Ovary (tissue), 9 donors: ENCODE data around the gene GPSM3. TPM values are rescaled to one million over a fixed set of nuclear protein-coding genes. Genes with fewer than 3 reads are reported as not detected.
"Not testable (repeated sequence)": the region's sequence is repeated elsewhere in the genome, so short reads cannot be mapped to it uniquely, and the experiment has no call there.

ENCODE experiments used
- DNase-seq, 5 donors: peaks; one replicate each; pipeline ENCODE4 v3.0.0-alpha.2; 2019 to 2020
- H3K27ac ChIP-seq, 2 donors: fragments of 200-600 bp; one replicate each; pipeline versions ENCODE4 v1.5.1 to v1.8.0; 2019 to 2022
- H3K27me3 ChIP-seq: fragments of 200-600 bp; one replicate; pipeline ENCODE4 v1.8.0; 2022
- H3K36me3 ChIP-seq: fragments of 200-600 bp; sonication (generic); one replicate; pipeline ENCODE4 v1.5.1; 2019
- H3K4me1 ChIP-seq: one replicate; pipeline ENCODE4 v1.8.1; 2013; ENCODE audit warnings: mild to moderate bottlenecking, moderate library complexity; ENCODE audit not compliant: insufficient read depth
- H3K4me3 ChIP-seq: fragments of 200-600 bp; sonication (generic); one replicate; pipeline ENCODE4 v1.5.1; 2017
- H3K9me3 ChIP-seq, 2 donors: fragments of 200-600 bp in 1 of 2; sonication (generic) in 1 of 2; one replicate each; pipeline versions ENCODE4 v1.5.1 to v1.8.1; 2013 to 2019; ENCODE audit warnings: mild to moderate bottlenecking in 1 of 2, moderate library complexity in 1 of 2
- EP300 ChIP-seq: sonication (generic); formaldehyde crosslinking; IDR thresholded peaks from one replicate; pipeline ENCODE4 v1.6.1; 2017; ENCODE audit warnings: antibody characterized with exemption
- POLR2A ChIP-seq: fragments of 450-650 bp; IDR thresholded peaks from one replicate; pipeline ENCODE4 v1.6.1; 2017; ENCODE audit warnings: antibody characterized with exemption, mild to moderate bottlenecking, moderate library complexity
- WGBS, 3 donors: extraction: QIAGEN DNeasy Blood & Tissue Kit in 1 of 3; methylation state at CpG; one replicate each; pipeline versions ENCODE4 v1.1.5 to v1.1.7; 2013 to 2017; 5-methylcytosine and 5-hydroxymethylcytosine counted together
- intact Hi-C, 4 donors: fragments of 100-400 bp; cut with DNase I; formaldehyde crosslinking; loops; one replicate each; pipeline versions ENCODE4 v1.11.0 to v1.15.1; 2022 to 2023
- polyA plus RNA-seq, 2 donors: library from polyadenylated mRNA; stranded (reverse); fragments of 200-250 nt in 1 of 2; fragments of 350-450 nt in 1 of 2; fragmentation: Illumina TruSeq in 1 of 2; extraction: RNeasy Lipid Tissue Mini Kit (QIAGEN cat#74804) in 1 of 2; gene quantifications; one replicate each; pipeline ENCODE4 v1.2.3, GENCODE V29; 2013 to 2014
- total RNA-seq, 7 donors: library from RNA; depleted of rRNA in 2 of 7; stranded (reverse); fragments of >200 nt in 2 of 7; fragmentation: NEBNext Ultra II Directional in 3 of 7; extraction: Animal tissue kit (Norgen Biotek cat#: 25700) in 3 of 7; gene quantifications; one replicate each; pipeline versions ENCODE4 v1.1.0 to v1.2.4, GENCODE V29; 2016 to 2023
- TF ChIP-seq, protein P1 (sequence below), 3 donors: fragments of 450-650 bp in 2 of 3; fragments of 200-600 bp in 1 of 3; IDR thresholded peaks; one replicate each; pipeline versions ENCODE4 v1.5.1 to v1.8.0; 2016 to 2022; ENCODE audit warnings: antibody characterized with exemption in 3 of 3, mild to moderate bottlenecking in 1 of 3
- donor health status: DM: no; HTN: no; CAD: no; lungs with moderate emphysema.
- donor health status: DM: no; HTN: no; CAD: no.
- donor health status: Bipolar disorder and iron deficiency.
- donor health status: DM: yes; HTN: yes; CAD: no.
- donor health status: DM: no; HTN: no; CAD: no.
- donor health status: DM: yes; HTN: yes; CAD: no.

The GPSM3 gene
- total and polyA plus RNA-seq, 9 donors, result 3.1 to 8.7 (median 5.2) TPM

DNA sequence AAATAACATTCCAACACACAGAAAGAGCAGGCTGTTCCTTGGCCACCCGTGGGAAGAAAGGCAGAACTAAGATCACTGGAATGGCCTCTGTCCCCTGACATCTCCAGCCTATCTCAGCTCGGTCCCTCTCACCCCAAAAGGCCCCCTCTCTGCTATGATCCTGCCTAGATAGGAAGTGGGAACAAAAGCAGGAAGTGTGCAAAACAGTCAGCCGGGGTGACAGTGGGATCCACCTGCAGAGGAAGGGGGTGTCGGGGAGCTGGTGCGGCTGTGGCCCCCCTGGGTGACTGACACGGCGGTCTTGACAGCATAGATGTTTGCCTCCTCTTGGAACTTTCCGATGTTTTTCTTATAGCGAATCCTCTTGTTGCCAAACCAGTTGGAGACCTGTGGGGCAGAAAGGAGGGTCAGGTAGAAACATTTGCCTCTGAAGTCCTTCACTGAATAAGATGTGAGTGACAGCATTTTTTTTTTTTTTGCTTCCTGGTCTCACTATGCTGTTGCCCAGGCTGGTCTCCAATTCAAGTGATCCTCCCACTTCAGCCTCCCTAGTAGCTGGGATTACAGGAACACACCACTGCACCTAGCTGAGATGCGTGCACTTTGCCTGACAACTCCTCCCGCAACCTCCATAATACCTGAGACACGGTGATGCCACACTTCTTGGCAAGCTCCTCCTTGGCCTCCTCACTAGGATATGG, 5.3 kb downstream of the GPSM3 start:
- 68 to 75% (median 70%) methylated on average over 12 of the region's 12 CpGs for whole genome bisulfite sequencing, 3 donors
- peaks cover 5% of the 10 kb centered on the region for H3K4me1 ChIP-seq

DNA sequence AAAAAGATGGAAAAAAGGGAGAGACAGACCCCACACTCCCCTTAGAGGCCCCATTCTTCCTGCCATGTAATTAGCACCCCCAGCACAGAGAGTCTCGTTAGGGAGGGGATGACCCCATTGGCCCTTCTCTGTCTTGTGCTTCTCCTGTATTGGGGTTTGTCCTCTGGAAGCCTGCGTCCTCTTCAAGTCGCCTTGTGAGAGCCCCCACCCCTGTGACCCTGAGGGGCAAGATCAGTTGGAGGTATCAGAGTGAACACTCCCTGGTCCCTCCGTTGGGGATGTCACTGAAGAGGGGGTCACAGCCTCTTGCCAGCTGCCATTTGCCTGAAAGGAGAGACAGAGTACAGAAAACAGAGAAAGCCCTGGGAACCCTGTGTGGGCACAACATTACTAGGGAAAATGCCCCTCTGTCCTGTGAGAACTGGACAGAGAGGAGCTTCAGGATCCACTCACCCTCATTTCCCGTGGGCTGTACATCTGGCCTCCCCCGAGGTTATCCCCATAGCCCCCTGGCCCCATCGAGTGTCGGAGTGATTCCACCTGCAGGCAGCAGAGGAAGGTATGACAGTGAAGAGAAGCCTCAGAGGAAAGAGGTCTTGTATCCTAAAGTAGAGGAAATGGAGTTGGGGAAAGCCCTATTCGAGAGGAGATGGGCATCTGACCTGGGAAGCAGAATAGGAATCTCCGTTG, 6.1 kb downstream of the GPSM3 start:
- not testable (repeated sequence) for H3K4me1 ChIP-seq, H3K4me3 ChIP-seq, H3K27me3 ChIP-seq, H3K9me3 ChIP-seq, H3K36me3 ChIP-seq
- peak in 2 of 5 donors; percentile 24 to 32 for DNase-seq
- peak overlapping the region; percentile 63 to 85 for H3K27ac ChIP-seq
- intact Hi-C loops, result loop anchor here in 1 of 4 donors (10.0 kb wide), 1 partner anchor 461 kb away; the partner anchor contains the start of genes DDAH2, LY6G6C and MPIG6B
- WGBS, 3 donors, result 35 to 42% (median 39%) methylated on average over 10 of the region's 10 CpGs

More for the DNA sequence above, 5.3 kb downstream of the GPSM3 start:
- DNase-seq, result peak in 1 of 5 donors; percentile 35
- Histone ChIP-seq H3K4me3 (no peak overlapping the region), H3K27ac (peak overlapping the region; percentile 63 to 85), H3K36me3 (no peaks in the 10 kb centered on the region), H3K27me3 (no peaks in the 10 kb centered on the region), H3K9me3 (no peaks in the 10 kb centered on the region)
- TF ChIP-seq EP300, result no peak
- no peak for TF ChIP-seq POLR2A
- TF ChIP-seq, protein P1, sequence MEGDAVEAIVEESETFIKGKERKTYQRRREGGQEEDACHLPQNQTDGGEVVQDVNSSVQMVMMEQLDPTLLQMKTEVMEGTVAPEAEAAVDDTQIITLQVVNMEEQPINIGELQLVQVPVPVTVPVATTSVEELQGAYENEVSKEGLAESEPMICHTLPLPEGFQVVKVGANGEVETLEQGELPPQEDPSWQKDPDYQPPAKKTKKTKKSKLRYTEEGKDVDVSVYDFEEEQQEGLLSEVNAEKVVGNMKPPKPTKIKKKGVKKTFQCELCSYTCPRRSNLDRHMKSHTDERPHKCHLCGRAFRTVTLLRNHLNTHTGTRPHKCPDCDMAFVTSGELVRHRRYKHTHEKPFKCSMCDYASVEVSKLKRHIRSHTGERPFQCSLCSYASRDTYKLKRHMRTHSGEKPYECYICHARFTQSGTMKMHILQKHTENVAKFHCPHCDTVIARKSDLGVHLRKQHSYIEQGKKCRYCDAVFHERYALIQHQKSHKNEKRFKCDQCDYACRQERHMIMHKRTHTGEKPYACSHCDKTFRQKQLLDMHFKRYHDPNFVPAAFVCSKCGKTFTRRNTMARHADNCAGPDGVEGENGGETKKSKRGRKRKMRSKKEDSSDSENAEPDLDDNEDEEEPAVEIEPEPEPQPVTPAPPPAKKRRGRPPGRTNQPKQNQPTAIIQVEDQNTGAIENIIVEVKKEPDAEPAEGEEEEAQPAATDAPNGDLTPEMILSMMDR (IDR thresholded peaks at IDR 0.05), result no peak
- intact Hi-C loops, result loop anchor here in 1 of 4 donors (10.0 kb wide), 1 partner anchor 462 kb away; the partner anchor contains the start of genes DDAH2, LY6G6C and MPIG6B

DNA sequence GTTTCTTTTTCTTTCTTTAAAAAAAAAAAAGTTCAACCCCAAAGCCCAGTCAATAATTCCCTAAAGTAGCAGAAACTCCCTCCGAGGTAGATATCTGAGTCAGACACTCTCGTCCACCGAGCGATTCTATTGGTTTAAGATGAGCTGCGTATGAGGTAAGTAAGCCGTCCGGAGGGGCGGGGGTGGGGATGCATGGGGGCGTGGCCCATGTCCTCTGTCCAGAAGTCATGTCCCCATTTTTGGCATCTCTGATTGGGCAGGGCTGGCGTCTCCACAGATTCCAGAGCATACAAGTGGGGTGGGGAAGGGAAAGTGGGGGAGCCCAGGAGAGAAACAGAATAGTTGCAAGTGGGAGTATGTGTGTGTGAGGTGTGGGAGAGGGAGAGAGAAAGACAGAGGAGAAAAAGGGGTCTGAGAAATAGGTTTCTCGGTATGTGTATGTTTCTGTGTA, 6.7 kb downstream of the GPSM3 start:
- intact Hi-C loops, result loop anchor here in 1 of 4 donors (10.0 kb wide), 1 partner anchor 461 kb away; the partner anchor contains the start of genes DDAH2, LY6G6C and MPIG6B
- H3K4me3 ChIP-seq, H3K4me1 ChIP-seq, H3K9me3 ChIP-seq, H3K27me3 ChIP-seq, H3K36me3 ChIP-seq: not testable (repeated sequence)
- peak overlapping the region; percentile 63 to 85 for H3K27ac ChIP-seq
- WGBS, 3 donors, result 5 to 7% (median 6%) methylated on average over 11 of the region's 11 CpGs
- peak; percentile 81 to 91 (median 85) for DNase-seq

DNA sequence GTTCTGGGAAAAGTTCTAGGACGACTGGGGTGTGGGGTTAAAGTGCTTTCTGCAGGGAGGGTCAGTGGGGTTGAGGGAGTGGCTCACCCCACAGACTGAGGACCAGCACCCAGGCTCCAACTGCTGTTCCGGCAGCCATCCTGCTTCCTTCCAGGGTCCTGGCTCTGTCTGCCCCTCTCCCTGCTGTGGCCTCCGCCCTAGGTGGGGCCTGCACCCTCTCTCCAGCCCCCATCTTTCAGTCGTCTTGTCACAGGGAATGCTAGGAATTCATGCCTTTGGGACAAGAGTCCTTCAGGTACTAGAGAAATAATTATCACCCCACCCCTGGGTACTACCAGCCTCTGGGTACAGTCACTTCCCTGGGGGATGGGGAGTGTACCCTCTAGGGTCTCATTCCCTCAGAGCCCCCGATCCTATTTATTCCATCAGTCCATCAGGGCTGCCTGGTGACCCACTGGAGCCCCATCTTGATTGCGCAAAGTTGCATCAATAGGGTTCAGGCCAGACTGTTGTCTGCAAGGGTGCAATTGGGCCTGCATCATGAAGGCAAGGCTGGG, 8.3 kb downstream of the GPSM3 start, which contains the start of gene AGER:
TSS of gene AGER (minus strand) at position 170 of the 557 bp plus-strand sequence. CDS start at position 139, 31 bp downstream.
- Histone ChIP-seq H3K4me1 (peaks cover 4% of the 10 kb centered on the region), H3K9me3 (no peaks in the 10 kb centered on the region), H3K36me3 (no peaks in the 10 kb centered on the region), H3K27ac (peak within 1 kb of the TSS; percentile 21 to 40), H3K4me3 (no peak within 1 kb of the TSS), H3K27me3 (no peaks in the 10 kb centered on the region)
- DNase-seq, result peak in 1 of 5 donors; percentile 24
- TF ChIP-seq EP300 (no peak), POLR2A (no peak)
- TF ChIP-seq, protein P1 (IDR thresholded peaks at IDR 0.05), result no peak
- intact Hi-C loops, result loop anchor here in 1 of 4 donors (10.0 kb wide), 1 partner anchor 459 kb away; the partner anchor contains the start of genes DDAH2, LY6G6C and MPIG6B
- WGBS, 3 donors, result 70 to 76% (median 70%) methylated on average over 6 of the region's 6 CpGs

DNA sequence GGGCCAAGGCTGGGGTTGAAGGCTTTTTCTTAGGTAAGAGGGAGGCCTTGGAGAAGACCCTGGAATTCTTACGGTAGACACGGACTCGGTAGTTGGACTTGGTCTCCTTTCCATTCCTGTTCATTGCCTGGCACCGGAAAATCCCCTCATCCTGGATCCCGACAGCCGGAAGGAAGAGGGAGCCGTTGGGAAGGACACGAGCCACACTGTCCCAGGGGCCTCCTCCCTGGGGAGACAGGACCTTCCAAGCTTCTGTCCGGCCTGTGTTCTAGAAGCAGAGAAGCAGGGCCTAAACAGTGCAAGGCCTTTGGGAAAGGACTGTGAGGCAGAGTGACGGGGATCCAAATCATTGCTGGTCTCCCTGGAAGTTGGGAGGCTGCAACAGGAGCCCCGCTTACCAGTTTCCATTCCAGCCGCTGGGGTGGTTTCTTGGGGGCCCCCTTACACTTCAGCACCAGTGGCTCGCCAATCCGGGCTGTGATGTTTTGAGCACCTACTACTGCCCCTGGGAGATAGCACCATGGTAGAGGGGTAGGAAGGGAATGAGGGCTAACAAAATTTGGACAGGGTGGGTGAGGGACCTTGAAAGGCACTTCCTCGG, 8.9 kb downstream of the GPSM3 start:
- WGBS, 3 donors, result 70 to 80% (median 75%) methylated on average over 15 of the region's 15 CpGs
- no peak for TF ChIP-seq POLR2A
- no peak for TF ChIP-seq EP300
- TF ChIP-seq, protein P1 (IDR thresholded peaks at IDR 0.05), result no peak
- Histone ChIP-seq H3K4me1 (peaks cover 3% of the 10 kb centered on the region), H3K27ac (peak overlapping the region in 1 of 2 donors; percentile 21), H3K36me3 (no peaks in the 10 kb centered on the region), H3K9me3 (no peaks in the 10 kb centered on the region), H3K4me3 (no peak overlapping the region), H3K27me3 (no peaks in the 10 kb centered on the region)
- DNase-seq, result peak in 1 of 5 donors; percentile 28
- intact Hi-C loops, result loop anchor here in 1 of 4 donors (10.0 kb wide), 1 partner anchor 459 kb away; the partner anchor contains the start of genes DDAH2, LY6G6C and MPIG6B
